Smooth muscle cell of trachea (primary cell): ENCODE results near the gene MACROH2A1. TPM values are rescaled to one million over a fixed set of nuclear protein-coding genes. Genes with fewer than 3 reads are reported as not detected.

Experiments used
- total RNA-seq: library from RNA; depleted of rRNA; stranded (reverse); fragments of >200 nt; gene quantifications from 2 replicates; pipeline ENCODE4 v1.2.1, GENCODE V29; 2014

Gene MACROH2A1
- 181 and 184 TPM in 2 replicates for total RNA-seq

DNA sequence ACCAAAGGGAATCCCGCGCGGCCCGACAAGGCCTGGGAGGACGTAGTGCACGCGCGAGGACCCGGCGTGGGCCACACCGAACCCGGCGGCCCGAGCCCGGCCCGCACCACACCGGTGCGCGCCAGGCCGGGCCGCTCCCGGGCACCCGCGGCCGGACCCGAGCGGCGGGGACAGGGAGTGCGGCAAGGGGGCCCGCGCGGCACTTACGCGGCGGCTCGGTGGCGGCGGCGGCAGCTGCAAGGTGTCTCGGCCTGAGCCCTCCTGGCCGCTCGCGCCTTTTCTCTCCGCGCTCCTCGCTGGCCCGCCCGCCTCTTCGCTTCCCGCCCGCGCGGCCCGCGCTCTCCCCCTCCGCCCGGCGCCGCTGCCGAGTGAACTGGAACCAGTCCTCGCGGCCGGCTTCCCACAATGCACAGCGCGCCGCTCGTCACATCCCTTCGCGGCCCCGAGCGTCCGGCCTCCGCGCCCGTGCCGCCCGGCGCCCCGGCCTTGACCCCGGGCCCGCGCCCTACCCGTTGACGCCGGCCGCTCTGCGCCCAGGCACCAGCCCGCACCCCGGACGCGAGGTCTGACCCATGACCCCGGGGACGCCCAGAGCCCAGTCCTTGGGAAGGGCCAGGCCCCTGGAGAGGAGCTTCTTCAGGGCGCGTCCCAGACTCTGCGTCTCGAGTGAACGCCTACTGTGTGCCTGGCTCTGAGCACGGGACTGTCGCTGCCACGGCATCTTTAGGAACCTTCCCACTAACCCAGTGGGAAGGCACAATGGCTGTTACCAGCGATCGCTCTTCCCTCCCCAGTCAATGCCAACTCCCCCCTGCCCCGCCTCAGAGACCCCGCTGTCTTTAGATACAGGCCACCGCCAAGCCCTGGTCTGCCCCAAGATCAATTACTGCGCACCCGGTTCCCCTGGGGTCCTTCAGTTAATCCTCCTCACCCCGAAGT is at the start of gene MACROH2A1:
MACROH2A1 (minus strand) TSS at position 377 of the 939 bp plus-strand sequence. CDS start 10,138 bp downstream, outside the sequence.

GRCh38 chr5:135447298-135447929 is 48.4 kb upstream of the MACROH2A1 start, which contains the start of gene DCANP1:
TSS of gene DCANP1 (minus strand) at chr5:135447348. CDS start at chr5:135447108, 240 bp downstream.

Other genes starting within 250 kb of the MACROH2A1 start
- gene DCANP1, start 48.1 kb upstream of the MACROH2A1 start, total RNA-seq, result not detected in 2 replicates
- not detected in 2 replicates for gene TIFAB, start 53.1 kb upstream of the MACROH2A1 start, total RNA-seq
- not detected in 2 replicates for gene NEUROG1, start 136.7 kb upstream of the MACROH2A1 start, total RNA-seq
- 0.33 TPM in 1 of 2 replicates, not detected in the other for gene CXCL14, start 179.8 kb upstream of the MACROH2A1 start, total RNA-seq